ENCODE data around the gene ADRB1. TPM values are rescaled to one million over a fixed set of nuclear protein-coding genes. Genes with fewer than 3 reads are reported as not detected.

Gene ADRB1
- total and polyA plus RNA-seq, 2 of the 4 experiments (the other 2 are of a cell fraction): not detected

DNA sequence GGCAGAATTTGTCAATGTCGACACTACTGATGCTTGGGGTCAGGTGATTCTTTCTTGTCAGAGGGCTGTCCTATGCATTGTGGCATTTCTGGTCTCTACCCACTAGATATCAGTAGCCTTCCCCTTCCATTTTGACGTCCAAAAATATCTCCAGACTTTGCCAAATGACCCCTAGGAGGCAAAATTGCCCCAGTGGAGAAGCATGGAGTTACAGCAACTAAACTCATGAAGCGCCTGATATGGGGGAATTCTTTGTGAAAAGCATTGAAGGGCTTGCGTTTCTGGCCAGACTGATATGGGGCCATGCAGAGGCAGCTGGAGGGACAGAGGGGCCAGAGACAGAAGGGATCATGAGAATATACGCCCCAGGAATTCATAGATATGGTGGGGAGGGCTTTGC is 43.6 kb downstream of the ADRB1 start:
- Histone ChIP-seq H3K23ac (ENCODE audit: low read depth, low read length) (no peak overlapping the region), H3K9me3 (ENCODE audit: control insufficient read depth, insufficient read depth, low read length) (no peaks in the 10 kb centered on the region), H4K20me1 (ENCODE audit: insufficient read depth, low read length) (no peaks in the 10 kb centered on the region), H3K36me3 (ENCODE audit: control insufficient read depth, insufficient read depth, low read length) (no peaks in the 10 kb centered on the region), H2AK9ac (replicated peaks; ENCODE audit: low read depth, low read length, poor library complexity) (no peak overlapping the region), H4K91ac (ENCODE audit: insufficient read depth, low read depth, low read length) (no peak overlapping the region), H3K9me1 (ENCODE audit: insufficient read depth, low read length) (no peaks in the 10 kb centered on the region), H2BK20ac (ENCODE audit: low read depth, low read length) (no peak overlapping the region), H2BK120ac (ENCODE audit: low read depth, low read length) (no peak overlapping the region), H3K4ac (ENCODE audit: low read depth, low read length) (no peak overlapping the region), H2BK15ac (ENCODE audit: low read depth, low read length) (no peak overlapping the region), H3K18ac (ENCODE audit: low read depth, low read length) (no peak overlapping the region), H3K27ac (ENCODE audit: insufficient read depth, low read length) (no peak overlapping the region), H2AK5ac (ENCODE audit: low read depth, low read length) (no peak overlapping the region), H4K5ac (ENCODE audit: low read depth, low read length) (no peak overlapping the region), H3K56ac (ENCODE audit: extremely low read depth, insufficient read depth, low read length) (no peak overlapping the region), H2AFZ (replicated peaks; ENCODE audit: low read length, poor library complexity) (no peak overlapping the region), H3K14ac (replicated peaks; ENCODE audit: low read depth, low read length) (no peak overlapping the region), H3K9ac (ENCODE audit: low read depth, low read length) (no peak overlapping the region), H3K27me3 (ENCODE audit: control insufficient read depth, insufficient read depth, low read length) (peaks cover 9% of the 10 kb centered on the region), H3K79me1 (ENCODE audit: low read depth in 1 of 2, low read length in 2 of 2) (no peaks in the 10 kb centered on the region), H3K4me1 (ENCODE audit: control insufficient read depth, insufficient read depth, low read length) (no peaks in the 10 kb centered on the region), H2BK5ac (ENCODE audit: low read depth, low read length, poor library complexity, severe bottlenecking) (no peak overlapping the region), H4K8ac (ENCODE audit: low read depth in 2 of 2, low read length in 2 of 2) (no peak overlapping the region), H3K4me3 (ENCODE audit: insufficient read depth, low read depth, low read length) (no peak overlapping the region), H3K4me2 (ENCODE audit: low read depth, low read length) (no peak overlapping the region)
- intact Hi-C loops (cut with micrococcal nuclease): no loop called here
- in situ Hi-C loops (cut with MboI; ENCODE audit: low sequenced_read_pairs): no loop called here
- ATAC-seq (ENCODE audit: low read depth) (no peak), DNase-seq (no peak)
- 100% methylated on average over 2 of the region's 5 CpGs; no CpG with 5 or more reads in 1 of the 2 experiments for WGBS, 2 experiments (ENCODE audit: extremely low coverage in 2 of 2, insufficient read length in 1 of 2)
- TF ChIP-seq RFX5 (IDR thresholded peaks at IDR 0.05; ENCODE audit: low read depth, low read length) (no peak), SMC3 (IDR thresholded peaks at IDR 0.05; ENCODE audit: low read depth, low read length) (no peak), NFE2L2 (IDR thresholded peaks at IDR 0.05; ENCODE audit: low read depth, low read length) (no peak), CHD1 (IDR thresholded peaks at IDR 0.05; ENCODE audit: low read depth, low read length) (no peak), MAZ (IDR thresholded peaks at IDR 0.05; ENCODE audit: borderline replicate concordance, low read depth, low read length) (no peak), RCOR1 (IDR thresholded peaks at IDR 0.05; ENCODE audit: insufficient replicate concordance, low read length) (no peak), POLR2A (IDR thresholded peaks at IDR 0.05; ENCODE audit: low read depth, low read length) (no peak)
- dilution Hi-C loops (cut with HindIII; ENCODE audit: low sequenced_read_pairs, unreplicated experiment): no loop called here
- CTCF ChIA-PET: no interaction called here
- POLR2A ChIA-PET (ENCODE audit: unreplicated experiment): no interaction called here
- BruUV-seq (replicated peaks): no TSS peak
